ENCODE measurements around the gene AMPD2.
A peak's percentile ranks its signal among the peaks of the same experiment; 100 is the strongest.

The AMPD2 gene

DNA sequence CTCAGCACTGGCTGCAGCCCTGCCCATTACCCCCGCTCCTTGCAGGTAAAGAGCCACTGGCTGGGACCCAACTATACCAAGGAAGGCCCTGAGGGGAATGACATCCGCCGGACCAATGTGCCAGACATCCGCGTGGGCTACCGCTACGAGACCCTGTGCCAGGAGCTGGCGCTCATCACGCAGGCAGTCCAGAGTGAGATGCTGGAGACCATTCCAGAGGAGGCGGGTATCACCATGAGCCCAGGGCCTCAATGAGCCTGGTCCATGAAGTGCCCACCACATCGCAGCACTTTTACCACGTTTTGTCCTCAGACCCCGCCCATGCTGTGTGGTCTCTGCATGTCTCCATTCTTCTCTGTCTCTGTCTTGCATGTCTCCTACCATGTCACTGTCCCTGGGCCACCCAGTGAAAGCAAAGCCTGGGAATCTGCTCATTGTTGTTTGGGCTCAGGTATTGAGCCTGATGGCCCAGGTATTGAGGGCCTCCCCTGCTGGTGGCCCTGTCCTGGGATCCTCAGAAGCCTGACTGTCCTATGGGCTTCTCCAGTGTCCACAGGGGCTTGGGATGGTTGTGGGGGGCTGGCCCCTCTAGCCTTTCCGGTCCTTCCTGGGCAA is 11.4 kb downstream of the AMPD2 start:
- DNase-seq: no peak

DNA sequence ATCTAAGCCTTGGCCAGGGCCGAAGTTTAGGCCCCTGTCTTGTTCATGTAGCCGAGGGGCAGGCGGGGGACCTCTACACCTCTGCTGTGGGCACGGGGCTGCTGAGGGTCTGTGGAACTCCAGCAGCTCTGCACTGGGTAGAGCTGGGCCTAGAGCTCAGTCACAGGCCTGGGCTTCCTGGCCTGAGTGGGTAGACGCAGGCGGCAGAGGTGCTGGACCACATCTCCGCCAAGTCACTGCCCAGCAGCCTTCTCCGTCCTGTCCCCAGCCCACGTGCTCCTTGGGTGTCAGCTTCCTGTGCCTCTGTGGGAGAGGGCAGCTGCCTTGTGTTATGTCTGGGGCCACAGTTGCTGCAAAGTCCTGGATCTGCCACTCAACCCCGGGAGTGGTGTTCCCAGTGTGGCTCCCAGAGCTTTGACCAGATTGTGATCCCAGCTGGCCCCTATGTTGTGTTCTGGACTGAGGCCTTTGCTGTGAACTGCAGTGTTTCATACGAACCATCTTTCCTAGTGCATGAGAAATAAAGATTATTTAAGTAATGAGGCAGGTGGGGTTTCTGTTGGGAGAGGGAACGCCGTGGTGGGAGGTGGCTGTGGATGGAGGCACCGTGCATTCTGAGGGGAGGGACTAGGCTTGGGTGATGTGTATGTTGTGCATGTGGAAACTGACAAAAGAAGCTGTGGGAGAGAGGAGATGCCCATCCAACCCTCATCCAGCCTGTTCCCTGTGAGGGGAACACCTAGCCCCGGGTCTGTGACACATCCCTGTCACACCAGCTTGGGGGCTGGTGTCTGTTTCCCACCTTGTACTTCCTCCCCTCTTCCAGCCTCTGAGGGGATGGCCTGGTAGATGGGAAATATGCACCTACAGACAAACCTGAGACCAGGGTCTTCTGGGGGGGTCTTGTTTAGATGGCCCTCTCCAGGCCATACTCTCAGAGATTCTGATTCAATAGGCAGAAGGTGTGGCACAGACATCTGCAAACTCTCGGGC is 12.2 kb downstream of the AMPD2 start:
- no peak for DNase-seq

DNA sequence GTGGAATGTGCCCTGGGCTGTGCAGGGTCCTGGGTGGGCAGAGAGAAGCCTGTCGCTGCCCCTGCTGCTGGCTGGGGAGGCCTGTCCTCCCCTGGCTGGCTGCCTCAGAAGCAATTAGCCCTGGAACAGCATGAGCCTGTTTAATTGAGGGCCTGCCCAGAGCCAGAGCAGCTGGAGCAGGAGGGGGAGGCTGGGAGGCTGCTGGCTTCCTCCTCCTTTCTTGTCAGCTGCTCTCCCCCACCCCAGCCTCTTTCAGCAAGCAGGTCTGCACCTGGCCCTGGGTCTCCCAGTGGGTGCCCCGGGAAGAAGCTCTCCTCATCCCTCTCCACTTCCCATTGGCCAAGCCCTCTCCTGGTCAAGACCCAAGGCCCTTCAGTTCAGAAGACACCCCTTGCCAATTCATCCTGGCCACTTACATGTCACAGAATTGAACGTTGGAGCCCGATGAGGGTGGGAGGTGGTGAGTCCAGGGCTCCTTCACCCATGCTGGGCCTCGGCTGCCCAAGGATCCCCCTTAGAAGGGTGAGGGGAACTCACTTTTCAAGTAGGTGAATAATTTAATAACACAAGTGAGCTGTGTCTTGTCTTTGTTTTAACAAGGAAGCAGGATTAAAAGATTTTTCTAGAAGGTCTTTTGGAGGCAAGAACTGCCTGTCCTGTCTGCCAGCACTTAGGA is 13.2 kb downstream of the AMPD2 start:
- DNase-seq: no peak

DNA sequence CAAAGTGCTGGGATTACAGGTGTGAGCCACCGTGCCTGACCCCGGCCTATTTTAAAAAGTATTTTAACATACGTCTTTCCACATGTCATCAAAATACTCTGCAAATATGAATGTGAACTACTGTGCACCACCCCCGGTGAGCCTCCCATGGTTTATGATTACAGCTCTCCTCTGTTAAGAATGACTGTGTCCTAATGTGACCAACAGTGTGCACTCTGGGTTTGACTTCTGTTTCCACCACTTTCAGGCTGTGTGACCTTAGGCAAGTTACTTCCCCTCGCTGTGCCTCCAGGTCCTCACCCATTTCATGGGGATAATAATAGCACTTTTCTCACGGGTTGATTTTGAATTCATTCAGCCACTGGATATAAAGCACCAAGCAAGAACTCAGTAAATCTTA is 14.7 kb downstream of the AMPD2 start:
- no peak for DNase-seq

DNA sequence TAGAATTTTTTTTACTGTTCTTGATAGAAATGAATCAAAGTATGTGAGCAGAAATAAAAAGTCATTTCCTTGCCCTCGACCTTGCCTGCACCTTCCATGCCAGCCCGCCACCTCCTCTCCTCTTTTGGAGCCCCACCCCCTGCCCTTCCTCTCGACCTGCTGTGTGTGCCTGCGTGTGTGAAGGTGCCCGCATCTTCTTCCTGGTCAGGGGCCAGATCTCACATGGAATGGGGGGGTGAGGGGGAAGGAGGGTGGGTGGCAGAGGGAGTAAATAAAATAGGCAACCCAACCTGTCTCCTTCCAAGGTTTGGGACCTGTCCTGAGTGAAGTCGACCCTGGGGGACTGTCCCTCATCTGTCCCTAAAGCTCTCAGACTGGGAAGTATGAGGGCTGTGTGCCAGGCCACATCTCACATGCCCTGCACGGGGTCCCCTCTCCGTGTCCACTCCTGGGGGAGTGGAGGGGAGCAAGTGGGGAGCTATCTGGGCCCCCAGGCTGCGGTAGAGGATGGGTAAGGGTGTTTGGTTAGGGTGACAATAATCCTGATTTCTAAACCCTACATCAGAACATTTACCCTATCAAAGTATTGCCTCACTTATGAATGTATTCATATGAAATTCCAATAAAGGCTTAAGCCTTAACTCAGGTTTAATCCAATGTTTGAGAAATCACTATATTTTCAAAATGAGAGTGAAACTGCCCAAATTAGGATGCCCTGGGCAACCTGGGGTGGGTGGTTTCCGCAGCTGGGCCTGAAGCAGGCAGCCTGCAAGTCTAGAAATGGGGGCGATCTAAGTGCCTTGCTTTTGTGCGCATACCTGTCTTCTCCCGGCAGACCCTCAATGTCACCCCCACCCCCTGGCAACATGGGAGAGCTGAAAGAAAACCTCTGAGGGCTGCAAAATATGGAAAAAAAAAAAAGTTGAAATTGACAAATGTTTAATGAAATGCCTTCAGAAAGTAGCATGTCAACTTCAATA is 15.4 kb downstream of the AMPD2 start:
- no peak for DNase-seq

DNA sequence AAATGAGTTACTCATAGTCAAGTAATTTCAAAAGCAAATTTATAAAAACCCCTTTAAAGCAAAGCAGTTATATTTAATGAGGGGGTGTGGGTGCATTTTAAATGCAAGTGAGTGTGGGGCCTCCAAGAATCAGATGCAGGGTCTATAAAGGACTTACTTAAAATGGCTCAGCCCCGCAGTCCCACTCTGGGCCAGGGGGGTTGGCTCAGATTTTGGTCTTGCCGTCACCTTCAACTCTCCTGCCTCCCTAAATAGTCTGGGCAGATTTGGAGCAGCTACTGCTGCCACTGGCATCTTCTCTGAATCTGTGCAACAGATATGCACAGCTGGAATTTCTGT is 16.2 kb downstream of the AMPD2 start:
- DNase-seq: no peak

DNA sequence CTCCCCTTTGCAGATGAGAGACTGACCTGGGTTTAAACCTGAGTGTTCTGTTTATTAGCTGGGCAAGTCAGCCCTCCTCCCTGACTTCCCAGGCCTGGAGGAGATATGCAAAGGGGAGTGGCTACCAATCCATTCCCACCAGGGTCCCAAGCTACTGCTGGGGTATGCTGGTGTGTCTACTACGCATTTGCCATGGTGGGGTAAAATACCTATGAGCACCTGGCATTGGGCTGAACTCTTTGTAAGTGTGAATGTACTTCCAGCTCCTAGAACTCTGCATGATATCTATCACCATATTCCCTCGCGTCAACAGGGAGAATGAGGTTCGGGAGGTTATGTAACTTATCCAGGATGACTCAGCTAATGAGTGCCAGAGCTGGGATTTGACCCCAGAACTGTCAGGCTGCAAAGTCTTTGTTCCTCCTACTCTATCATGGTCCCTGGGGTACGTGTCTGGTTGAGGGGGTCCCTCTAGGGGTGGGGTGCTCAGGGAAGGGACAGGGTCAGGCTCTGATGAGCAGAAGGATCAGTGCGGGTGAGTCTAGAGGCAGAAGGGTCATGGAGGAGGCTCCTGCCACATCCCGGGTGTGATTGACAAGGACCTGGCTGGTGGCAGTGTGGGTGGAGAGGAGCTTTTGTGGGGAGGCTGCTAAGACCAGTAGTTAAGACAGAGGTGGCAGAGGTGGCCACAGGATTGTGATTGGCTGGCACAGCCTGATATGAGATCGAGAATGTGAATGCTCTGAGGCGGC is 16.7 kb downstream of the AMPD2 start:
- DNase-seq: no peak

DNA sequence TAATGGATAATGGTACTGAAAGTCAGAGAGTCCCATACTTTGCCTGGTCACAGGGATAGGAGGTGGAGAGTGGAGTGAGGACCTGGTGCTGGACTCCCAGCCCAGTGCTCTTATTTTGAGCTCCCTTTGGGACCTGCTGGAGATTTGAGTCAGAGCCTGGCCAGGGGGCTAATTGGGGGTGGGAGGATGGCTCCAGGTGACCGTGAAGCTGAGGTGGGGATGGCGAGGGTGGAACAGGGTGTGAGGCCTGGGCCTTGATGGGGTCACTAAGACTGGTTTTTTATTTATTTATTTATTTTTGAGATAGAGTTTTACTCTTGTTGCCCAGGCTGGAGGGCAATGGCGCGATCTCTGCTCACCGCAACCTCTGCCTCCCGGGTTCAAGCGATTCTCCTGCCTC is 17.8 kb downstream of the AMPD2 start:
- no peak for DNase-seq

DNA sequence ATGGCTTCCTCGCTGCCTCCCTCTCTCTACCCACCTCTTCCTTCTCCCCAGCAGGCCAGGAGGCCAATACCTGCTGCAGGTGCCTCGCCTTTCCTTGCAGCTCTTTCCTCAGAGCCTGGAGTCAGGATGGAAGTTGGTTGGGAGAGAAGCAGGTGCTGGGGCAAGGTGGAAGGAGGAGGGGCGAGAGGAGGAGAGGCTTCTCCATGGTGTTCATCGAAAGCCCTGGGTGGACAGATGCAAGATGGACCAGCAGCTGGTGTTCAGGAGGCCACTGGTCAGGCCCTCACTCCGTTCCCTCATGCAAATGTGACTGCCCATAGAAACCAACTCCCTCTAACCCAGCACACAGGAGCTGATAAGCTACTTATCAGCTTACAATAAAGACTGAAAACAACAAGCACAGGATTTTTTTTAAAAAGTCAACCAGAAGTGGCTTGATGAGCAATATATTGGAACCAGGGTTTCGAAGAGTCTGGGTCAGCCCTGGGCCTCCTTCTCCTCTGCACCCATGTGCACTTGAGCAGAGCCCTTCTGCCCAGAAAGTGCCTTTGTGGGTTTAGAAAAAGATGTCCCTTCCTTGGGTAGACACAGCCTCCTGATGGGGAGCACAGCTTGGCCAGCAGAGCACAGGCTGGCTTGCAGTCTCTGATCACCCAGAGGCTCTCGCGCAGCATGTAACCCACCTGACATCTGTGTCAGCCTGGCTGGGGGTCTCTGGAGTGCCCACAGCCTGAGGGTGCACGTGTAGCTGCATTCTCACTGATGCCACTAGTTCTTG is 19.6 kb downstream of the AMPD2 start:
- no peak for DNase-seq

DNA sequence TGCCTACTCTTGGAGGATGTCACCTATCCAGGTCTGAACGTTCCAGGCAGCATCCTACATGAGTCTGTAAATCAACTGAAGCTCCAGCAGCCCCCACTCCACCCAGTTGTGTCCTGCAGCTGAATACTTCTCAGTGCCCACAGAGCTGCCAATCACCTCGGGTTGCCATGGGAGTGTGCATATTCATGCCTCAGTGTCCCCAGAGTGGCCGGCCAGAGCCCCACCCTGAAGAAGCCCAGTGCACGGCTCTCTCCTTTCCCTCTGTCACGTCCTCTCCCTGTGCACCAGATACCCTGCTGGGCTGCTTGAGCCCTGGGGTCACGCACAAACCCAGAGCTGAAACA is 20.2 kb downstream of the AMPD2 start:
- no peak for DNase-seq

DNA sequence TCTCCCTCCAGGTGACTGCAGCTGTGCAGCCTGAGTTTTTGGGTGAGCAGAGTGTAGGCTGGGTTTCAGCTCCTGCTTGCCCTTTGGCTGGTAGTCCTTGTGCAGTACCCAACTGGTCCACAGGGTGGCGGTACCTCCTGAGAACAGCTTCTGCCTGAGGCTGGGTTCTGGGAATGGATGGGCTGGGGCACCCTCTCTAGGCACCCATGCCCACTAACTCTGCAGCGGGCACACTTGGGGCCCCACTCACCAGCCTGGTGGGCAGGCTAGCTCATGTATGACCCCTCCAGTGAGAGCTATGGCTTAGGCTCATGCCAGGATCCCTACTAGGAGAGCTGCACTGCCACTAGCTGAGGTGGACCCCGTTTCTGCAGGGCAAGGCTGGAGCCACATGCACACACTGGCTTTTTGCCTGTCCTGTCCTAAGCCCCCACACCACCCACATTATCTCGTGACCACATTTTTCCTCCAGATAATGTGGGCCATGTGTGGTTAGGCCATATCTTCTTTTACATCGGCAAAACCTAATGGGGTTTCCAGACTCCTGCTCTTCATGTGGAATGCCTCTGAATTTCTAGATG is 20.7 kb downstream of the AMPD2 start:
- peak; percentile 93 for DNase-seq

DNA sequence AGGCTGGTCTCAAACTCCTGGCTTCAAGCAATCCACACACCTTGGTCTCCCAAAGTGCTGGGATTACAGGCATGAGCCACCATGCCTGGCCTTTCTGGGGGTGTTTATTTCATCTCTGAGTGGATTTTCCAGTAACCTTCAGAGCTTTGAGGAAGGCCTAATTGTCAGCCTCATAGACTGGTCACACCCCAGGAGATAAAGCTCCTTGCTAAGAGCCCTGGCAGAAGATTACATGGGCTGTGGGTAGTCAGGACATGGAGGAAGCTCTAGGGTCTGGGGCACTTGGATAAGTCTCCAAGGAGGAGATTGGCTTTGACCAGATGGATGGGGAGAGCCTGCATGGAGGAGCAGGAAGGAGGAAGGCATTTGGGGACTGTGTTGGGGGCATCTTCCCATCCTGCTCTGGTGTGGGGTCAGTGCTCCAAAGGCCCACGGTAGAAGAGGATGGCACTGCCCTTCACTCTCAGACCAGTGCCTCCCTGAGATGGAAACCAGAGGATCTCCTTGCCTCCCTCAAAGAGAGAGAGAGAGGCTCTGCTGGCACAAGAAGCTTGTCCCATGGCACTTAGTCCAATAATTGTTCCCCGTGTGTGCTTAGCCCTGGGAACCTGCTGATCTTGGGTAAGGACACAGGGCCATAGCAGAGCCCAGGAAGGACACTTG is 21.6 kb downstream of the AMPD2 start:
- no peak for DNase-seq

DNA sequence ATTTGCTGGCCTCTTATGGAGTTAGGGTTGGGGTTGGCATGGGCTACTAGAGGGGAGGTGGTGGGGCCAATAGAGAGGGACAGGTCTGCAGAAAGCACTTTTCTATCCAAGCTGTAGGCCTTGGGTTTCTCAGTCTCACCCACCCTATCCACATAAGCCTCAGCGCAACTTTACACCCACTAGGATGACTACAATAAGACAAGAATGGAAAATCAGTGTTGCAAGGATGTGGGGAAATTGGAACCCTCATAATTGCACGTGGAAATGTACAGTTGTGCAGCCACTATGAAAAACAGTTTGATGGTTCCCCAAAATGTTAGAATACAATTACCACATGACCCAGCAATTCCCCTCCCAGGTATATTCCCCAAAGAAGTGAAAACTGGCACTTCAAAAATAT is 22.2 kb downstream of the AMPD2 start:
- DNase-seq: no peak

DNA sequence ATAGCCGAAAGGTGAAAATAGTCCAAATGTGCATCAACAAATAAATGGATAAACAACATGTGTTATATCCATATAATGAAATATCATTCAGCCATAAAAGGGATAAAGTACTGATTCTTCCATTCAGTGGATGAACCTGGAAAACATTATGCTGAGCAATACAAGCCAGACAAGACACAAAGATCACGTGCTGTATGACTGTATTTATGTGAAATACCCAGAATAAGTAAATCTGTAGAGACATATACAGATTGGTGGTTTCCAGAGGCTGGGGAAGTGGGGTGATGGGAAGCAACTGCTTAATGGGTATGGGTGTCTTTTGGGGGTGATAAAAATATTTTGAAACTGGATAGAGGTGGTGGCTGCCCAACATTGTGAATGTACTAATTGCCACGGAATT is 23.0 kb downstream of the AMPD2 start:
- no peak for DNase-seq

DNA sequence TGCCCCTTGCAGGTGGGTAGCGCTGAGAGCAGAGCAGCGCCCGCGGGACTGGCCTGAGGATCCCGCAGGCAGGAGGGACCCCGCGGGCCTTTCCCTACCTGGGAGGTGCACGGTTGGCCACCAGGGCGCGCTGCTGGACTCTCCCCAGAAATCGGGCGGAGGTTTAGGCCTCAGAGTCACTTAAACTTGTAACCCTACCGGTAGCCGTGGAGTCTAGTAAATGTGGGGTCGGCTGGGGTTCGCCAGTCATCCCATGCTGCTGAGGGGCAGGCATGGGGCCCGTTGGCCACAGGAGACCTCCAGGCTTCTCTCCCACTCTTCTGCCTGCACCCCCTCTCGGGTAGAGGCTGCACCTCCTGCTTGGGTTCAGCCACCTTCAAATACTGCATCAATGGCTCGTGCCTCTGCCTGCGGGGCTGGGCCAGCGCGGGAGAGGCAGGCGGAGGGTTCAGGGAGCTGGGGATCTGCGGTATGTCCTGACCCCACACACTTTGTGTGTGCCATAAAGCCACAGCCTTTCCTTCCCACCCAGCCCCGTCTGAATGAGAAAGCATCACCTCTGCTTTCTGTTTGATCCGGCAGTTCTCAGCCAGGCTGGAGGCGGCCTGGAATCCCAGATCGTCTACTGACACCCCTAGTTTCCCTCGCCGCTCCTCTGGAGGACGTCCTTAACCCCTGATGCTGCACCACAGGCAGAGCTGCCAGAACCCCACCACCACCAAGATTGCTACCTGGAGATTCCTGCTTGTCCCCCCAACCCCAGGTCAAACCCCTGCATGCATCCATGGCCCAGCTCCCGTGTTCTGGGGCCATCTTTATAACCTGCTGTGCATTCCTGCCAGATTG is 24.0 kb downstream of the AMPD2 start:
- peak; percentile 90 for DNase-seq

DNA sequence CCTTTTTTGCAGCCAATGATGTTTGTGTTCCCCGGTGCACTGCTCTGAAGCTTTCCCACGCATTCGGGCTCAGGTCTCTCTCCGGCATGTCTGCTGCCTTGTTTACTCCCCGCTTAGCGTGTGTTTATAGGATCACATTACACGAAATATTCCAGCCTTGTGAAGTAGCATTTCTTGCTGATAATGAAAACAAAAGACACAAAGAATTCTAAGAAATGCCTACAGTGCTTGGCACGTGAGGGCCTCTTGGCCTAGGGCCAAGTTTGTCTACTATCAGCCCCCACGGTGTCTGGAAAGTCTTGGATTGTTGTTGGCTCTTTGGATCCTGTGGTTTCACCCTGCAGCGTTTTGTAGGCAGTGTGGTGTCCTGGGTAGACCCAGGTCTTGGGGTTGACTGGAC is 25.0 kb downstream of the AMPD2 start:
- DNase-seq: no peak

DNA sequence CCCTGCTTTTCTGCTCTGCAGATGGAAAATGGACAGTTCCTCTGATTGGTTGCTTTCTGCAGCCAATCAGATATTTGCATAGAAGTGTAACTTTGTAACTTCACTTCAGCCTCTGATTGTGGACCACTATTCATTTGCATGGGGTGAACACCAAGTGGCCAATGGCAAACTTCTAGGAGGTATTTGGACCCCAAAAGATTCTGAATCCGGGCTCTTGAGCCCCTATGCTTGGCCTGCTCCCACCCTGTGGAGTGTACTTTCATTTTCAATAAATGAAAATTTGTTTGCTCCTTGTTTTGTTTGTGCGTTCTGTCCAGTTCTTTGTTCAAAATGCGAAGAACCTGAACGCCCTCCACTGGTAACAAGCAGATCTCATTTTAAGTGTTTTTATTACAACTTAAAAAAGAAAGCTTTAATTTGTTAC is 29.9 kb downstream of the AMPD2 start:
- no peak for DNase-seq

DNA sequence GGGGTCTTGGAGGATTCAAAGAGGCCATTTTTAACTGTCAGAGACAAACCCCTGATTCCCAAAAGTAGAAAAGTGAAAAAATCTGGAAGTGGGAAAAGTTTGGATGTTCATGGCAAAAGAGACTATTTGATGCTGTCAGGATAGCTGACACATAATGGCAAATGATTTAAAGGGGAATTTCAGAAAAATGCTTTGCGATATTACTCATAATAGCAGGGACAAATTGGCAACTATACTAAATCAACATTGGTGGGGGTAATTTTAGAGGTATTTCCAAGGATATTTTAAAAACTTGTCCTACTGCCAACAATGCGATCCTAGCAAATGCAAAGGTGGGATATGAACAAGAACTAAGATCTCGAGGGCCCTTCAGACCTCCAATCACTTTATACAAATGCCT is 31.0 kb downstream of the AMPD2 start:
- no peak for DNase-seq

DNA sequence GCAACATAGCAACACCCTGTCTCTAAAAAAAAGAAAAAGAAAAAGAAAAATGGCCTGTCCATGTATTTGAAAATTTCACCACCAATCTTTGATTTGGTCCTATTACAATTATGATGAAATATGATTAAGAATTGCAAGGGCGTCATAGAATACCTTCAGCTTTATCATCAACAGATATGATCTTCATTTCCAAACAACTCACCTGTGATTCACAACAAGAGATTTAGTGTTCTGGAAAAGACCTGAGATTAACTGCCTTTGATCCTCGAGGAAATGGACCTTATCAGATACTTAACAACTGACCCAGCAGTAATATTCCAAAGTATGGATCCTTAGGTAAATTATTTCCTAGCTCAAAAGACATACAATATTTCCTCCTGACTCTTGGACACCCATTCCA is 32.8 kb downstream of the AMPD2 start:
- no peak for DNase-seq

Data from activated naive CD4-positive, alpha-beta T cell treated with Interleukin-2 at 50 U/mL for 16 hours (primary cell).